DOHH2 (cell line): Measurements from ENCODE around the gene EPHB4.

Source experiments
- EZH2phosphoT487 ChIP-seq: fragments of 200-600 bp; sonication (generic); IDR thresholded peaks from 2 replicates; pipeline ENCODE4 v1.6.1; 2017; ENCODE audit warnings: borderline replicate concordance, mild to moderate bottlenecking, antibody characterized with exemption, low read length, moderate library complexity, mixed read lengths
- TF ChIP-seq, protein P1 (sequence below): fragments of 200-600 bp; sonication (generic); IDR thresholded peaks from one replicate; pipeline ENCODE4 v1.5.1; 2014; ENCODE audit warnings: antibody characterized with exemption, mild to moderate bottlenecking, low read depth, low read length; ENCODE audit not compliant: poor library complexity, severe bottlenecking

DNA sequence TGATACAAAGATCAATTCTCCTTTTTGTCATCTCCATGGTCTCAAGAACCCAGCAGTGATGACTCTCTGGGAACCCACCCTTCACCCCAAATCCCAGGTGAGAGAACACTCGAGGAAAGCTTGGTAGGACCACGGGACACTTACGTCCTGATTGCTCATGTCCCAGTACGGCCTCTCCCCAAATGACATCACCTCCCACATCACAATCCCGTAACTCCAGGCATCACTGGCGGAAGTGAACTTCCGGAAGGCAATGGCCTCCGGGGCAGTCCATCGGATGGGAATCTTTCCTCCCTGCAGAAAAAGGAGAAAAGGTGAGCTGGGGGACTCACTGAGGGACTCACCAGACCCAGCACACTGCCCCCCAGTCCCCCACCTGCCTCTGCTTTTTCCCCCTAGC, 21.0 kb downstream of the EPHB4 start:
- TF ChIP-seq, protein P1, sequence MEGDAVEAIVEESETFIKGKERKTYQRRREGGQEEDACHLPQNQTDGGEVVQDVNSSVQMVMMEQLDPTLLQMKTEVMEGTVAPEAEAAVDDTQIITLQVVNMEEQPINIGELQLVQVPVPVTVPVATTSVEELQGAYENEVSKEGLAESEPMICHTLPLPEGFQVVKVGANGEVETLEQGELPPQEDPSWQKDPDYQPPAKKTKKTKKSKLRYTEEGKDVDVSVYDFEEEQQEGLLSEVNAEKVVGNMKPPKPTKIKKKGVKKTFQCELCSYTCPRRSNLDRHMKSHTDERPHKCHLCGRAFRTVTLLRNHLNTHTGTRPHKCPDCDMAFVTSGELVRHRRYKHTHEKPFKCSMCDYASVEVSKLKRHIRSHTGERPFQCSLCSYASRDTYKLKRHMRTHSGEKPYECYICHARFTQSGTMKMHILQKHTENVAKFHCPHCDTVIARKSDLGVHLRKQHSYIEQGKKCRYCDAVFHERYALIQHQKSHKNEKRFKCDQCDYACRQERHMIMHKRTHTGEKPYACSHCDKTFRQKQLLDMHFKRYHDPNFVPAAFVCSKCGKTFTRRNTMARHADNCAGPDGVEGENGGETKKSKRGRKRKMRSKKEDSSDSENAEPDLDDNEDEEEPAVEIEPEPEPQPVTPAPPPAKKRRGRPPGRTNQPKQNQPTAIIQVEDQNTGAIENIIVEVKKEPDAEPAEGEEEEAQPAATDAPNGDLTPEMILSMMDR = no peak
- no peak for TF ChIP-seq EZH2phosphoT487
